ENCODE data around the gene CNOT6L. TPM values are rescaled to one million over a fixed set of nuclear protein-coding genes. Genes with fewer than 3 reads are reported as not detected.

CNOT6L gene
- total and polyA plus RNA-seq, 2 donors from 2014 or later, result 5.8 to 73.3 TPM

- H3K36me3 ChIP-seq (ENCODE audit: control insufficient read depth in 2 of 3, insufficient read depth in 3 of 3, low read length in 3 of 3), result peaks cover 0 to 6% (median 2%) of the 10 kb centered on the region in 3 donors
- H3K9ac ChIP-seq (ENCODE audit: low read length in 3 of 3), result no peak overlapping the region
- no peaks in the 10 kb centered on the region for H3K27me3 ChIP-seq (ENCODE audit: control insufficient read depth, insufficient read depth, low read length)
- H3K9me3 ChIP-seq (ENCODE audit: control insufficient read depth in 2 of 3, insufficient read depth in 1 of 3, low read length in 3 of 3), result peaks cover 0 to 7% (median 0%) of the 10 kb centered on the region in 3 donors
- H3K4me1 ChIP-seq (ENCODE audit: control insufficient read depth in 2 of 3, insufficient read depth in 2 of 3, low read depth in 1 of 3, low read length in 3 of 3), result no peaks in the 10 kb centered on the region
- TF ChIP-seq, protein P1, sequence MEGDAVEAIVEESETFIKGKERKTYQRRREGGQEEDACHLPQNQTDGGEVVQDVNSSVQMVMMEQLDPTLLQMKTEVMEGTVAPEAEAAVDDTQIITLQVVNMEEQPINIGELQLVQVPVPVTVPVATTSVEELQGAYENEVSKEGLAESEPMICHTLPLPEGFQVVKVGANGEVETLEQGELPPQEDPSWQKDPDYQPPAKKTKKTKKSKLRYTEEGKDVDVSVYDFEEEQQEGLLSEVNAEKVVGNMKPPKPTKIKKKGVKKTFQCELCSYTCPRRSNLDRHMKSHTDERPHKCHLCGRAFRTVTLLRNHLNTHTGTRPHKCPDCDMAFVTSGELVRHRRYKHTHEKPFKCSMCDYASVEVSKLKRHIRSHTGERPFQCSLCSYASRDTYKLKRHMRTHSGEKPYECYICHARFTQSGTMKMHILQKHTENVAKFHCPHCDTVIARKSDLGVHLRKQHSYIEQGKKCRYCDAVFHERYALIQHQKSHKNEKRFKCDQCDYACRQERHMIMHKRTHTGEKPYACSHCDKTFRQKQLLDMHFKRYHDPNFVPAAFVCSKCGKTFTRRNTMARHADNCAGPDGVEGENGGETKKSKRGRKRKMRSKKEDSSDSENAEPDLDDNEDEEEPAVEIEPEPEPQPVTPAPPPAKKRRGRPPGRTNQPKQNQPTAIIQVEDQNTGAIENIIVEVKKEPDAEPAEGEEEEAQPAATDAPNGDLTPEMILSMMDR (IDR thresholded peaks at IDR 0.05; ENCODE audit: borderline replicate concordance, extremely low read depth, insufficient read depth), result no peak
- intact Hi-C loops (cut with DNase I), result no loop called here
- H3K27ac ChIP-seq (ENCODE audit: low read depth in 2 of 2, low read length in 2 of 2), result no peak overlapping the region
- DNase-seq (no peak), FAIRE-seq (no peak)
- no peak overlapping the region for H3K4me3 ChIP-seq (ENCODE audit: low read length in 3 of 3)
Observed at GRCh38 chr4:77751764-77752163, 67.4 kb downstream of the CNOT6L start.

DNA sequence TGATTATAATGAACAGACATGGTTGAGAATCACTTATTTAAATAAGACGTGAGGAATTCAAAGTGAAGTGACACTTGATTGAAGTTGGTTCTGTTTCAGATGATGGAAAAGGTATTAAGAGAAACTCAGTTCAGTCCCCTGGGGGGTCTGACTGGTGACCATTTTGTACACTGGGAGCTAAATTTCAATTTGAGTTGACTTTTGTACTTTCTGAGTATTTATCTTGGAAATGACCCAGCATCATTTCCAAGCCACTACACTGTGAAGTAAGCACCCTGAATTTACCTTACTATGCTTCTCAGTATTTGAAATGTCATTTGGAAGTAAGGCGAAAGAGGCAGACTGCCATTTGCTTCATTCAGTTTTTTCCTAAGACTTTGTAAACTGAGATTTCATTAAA, 73.4 kb downstream of the CNOT6L start:
- Histone ChIP-seq H3K27me3 (ENCODE audit: control insufficient read depth, insufficient read depth, low read length) (no peaks in the 10 kb centered on the region), H3K36me3 (ENCODE audit: control insufficient read depth in 2 of 3, insufficient read depth in 3 of 3, low read length in 3 of 3) (peaks cover under 1 to 7% (median 4%) of the 10 kb centered on the region in 3 donors), H3K9ac (ENCODE audit: low read length in 3 of 3) (no peak overlapping the region), H3K9me3 (ENCODE audit: control insufficient read depth in 2 of 3, insufficient read depth in 1 of 3, low read length in 3 of 3) (no peaks in the 10 kb centered on the region), H3K4me1 (ENCODE audit: control insufficient read depth in 2 of 3, insufficient read depth in 2 of 3, low read depth in 1 of 3, low read length in 3 of 3) (peaks cover 0 to 4% (median 0%) of the 10 kb centered on the region in 3 donors), H3K27ac (ENCODE audit: low read depth in 2 of 2, low read length in 2 of 2) (no peak overlapping the region), H3K4me3 (ENCODE audit: low read length in 3 of 3) (no peak overlapping the region)
- FAIRE-seq (no peak), DNase-seq (peak in 1 of 5 donors; percentile 7)
- TF ChIP-seq, protein P1 (IDR thresholded peaks at IDR 0.05; ENCODE audit: borderline replicate concordance, extremely low read depth, insufficient read depth), result no peak
- intact Hi-C loops (cut with DNase I), result no loop called here

GRCh38 chr4:77742054-77742453, 77.1 kb downstream of the CNOT6L start:
- TF ChIP-seq, protein P1 (IDR thresholded peaks at IDR 0.05; ENCODE audit: borderline replicate concordance, extremely low read depth, insufficient read depth), result no peak
- H3K36me3 ChIP-seq (ENCODE audit: control insufficient read depth in 2 of 3, insufficient read depth in 3 of 3, low read length in 3 of 3), result peaks cover 4 to 22% (median 5%) of the 10 kb centered on the region in 3 donors
- no peaks in the 10 kb centered on the region for H3K9me3 ChIP-seq (ENCODE audit: control insufficient read depth in 2 of 3, insufficient read depth in 1 of 3, low read length in 3 of 3)
- intact Hi-C loops (cut with DNase I), result no loop called here
- no peak overlapping the region for H3K4me3 ChIP-seq (ENCODE audit: low read length in 3 of 3)
- no peak overlapping the region for H3K27ac ChIP-seq (ENCODE audit: low read depth in 2 of 2, low read length in 2 of 2)
- H3K9ac ChIP-seq (ENCODE audit: low read length in 3 of 3), result no peak overlapping the region
- H3K4me1 ChIP-seq (ENCODE audit: control insufficient read depth in 2 of 3, insufficient read depth in 2 of 3, low read depth in 1 of 3, low read length in 3 of 3), result peaks cover 0 to 4% (median 0%) of the 10 kb centered on the region in 3 donors
- H3K27me3 ChIP-seq (ENCODE audit: control insufficient read depth, insufficient read depth, low read length), result no peaks in the 10 kb centered on the region
- FAIRE-seq (no peak), DNase-seq (no peak)

GRCh38 chr4:77740480-77740879, 78.7 kb downstream of the CNOT6L start:
- H3K36me3 ChIP-seq (ENCODE audit: control insufficient read depth in 2 of 3, insufficient read depth in 3 of 3, low read length in 3 of 3), result peaks cover 4 to 22% (median 5%) of the 10 kb centered on the region in 3 donors
- intact Hi-C loops (cut with DNase I), result no loop called here
- FAIRE-seq (no peak), DNase-seq (no peak)
- no peak overlapping the region for H3K9ac ChIP-seq (ENCODE audit: low read length in 3 of 3)
- no peaks in the 10 kb centered on the region for H3K9me3 ChIP-seq (ENCODE audit: control insufficient read depth in 2 of 3, insufficient read depth in 1 of 3, low read length in 3 of 3)
- H3K4me1 ChIP-seq (ENCODE audit: control insufficient read depth in 2 of 3, insufficient read depth in 2 of 3, low read depth in 1 of 3, low read length in 3 of 3), result no peaks in the 10 kb centered on the region
- H3K27ac ChIP-seq (ENCODE audit: low read depth in 2 of 2, low read length in 2 of 2), result no peak overlapping the region
- no peak overlapping the region for H3K4me3 ChIP-seq (ENCODE audit: low read length in 3 of 3)
- no peaks in the 10 kb centered on the region for H3K27me3 ChIP-seq (ENCODE audit: control insufficient read depth, insufficient read depth, low read length)
- TF ChIP-seq, protein P1 (IDR thresholded peaks at IDR 0.05; ENCODE audit: borderline replicate concordance, extremely low read depth, insufficient read depth), result no peak
